Measurements from ENCODE around the gene BNC2. TPM values are rescaled to one million over a fixed set of nuclear protein-coding genes. Genes with fewer than 3 reads are reported as not detected.

The BNC2 gene
- total RNA-seq, 2 experiments from 2014 or later: not detected

- TF ChIP-seq EZH2phosphoT487 (IDR thresholded peaks at IDR 0.05; ENCODE audit: borderline replicate concordance, low read depth, low read length) (no peak), CTCF (conservative IDR thresholded peaks at IDR 0.05; ENCODE audit: low read length) (no peak)
Measured at GRCh38 chr9:16475996-16476395, 394.5 kb downstream of the BNC2 start.

GRCh38 chr9:16475257-16475656, 395.2 kb downstream of the BNC2 start:
- ChIA-PET CTCF (ENCODE audit: unreplicated experiment) (no interaction called here), POLR2A (no interaction called here)
- no TSS peak for BruUV-seq (replicated peaks)
- H3K4me3 ChIP-seq (ENCODE audit: low read depth, low read length, poor library complexity, severe bottlenecking): no peak overlapping the region
- H3K9me2 ChIP-seq (ENCODE audit: insufficient read depth, low read length): no peaks in the 10 kb centered on the region
- no peaks in the 10 kb centered on the region for H3K79me2 ChIP-seq (ENCODE audit: insufficient read depth, low read depth, low read length)
- H3K4me2 ChIP-seq (ENCODE audit: low read length): no peak overlapping the region
- no peaks in the 10 kb centered on the region for H3K36me3 ChIP-seq (ENCODE audit: insufficient read depth, low read length)
- TF ChIP-seq EZH2phosphoT487 (IDR thresholded peaks at IDR 0.05; ENCODE audit: borderline replicate concordance, low read depth, low read length) (no peak), CTCF (conservative IDR thresholded peaks at IDR 0.05; ENCODE audit: low read length) (no peak)
- H2AFZ ChIP-seq (ENCODE audit: low read length): no peak overlapping the region
- H3K9me3 ChIP-seq (ENCODE audit: low read length): no peaks in the 10 kb centered on the region
- intact Hi-C loops (cut with micrococcal nuclease; ENCODE audit: unreplicated experiment): no loop called here
- H3K4me1 ChIP-seq (ENCODE audit: insufficient read depth, low read length, poor library complexity, severe bottlenecking): no peaks in the 10 kb centered on the region
- no peaks in the 10 kb centered on the region for H4K20me1 ChIP-seq (ENCODE audit: insufficient read depth, low read length)
- no peak for DNase-seq (ENCODE audit: low spot score)
- H3K27ac ChIP-seq (ENCODE audit: low read depth, low read length, poor library complexity, severe bottlenecking): no peak overlapping the region

More at GRCh38 chr9:16475996-16476395, 394.5 kb downstream of the BNC2 start:
- Histone ChIP-seq H3K4me3 (ENCODE audit: low read depth, low read length, poor library complexity, severe bottlenecking) (no peak overlapping the region), H3K9me3 (ENCODE audit: low read length) (no peaks in the 10 kb centered on the region), H3K27ac (ENCODE audit: low read depth, low read length, poor library complexity, severe bottlenecking) (no peak overlapping the region), H3K9me2 (ENCODE audit: insufficient read depth, low read length) (no peaks in the 10 kb centered on the region), H3K79me2 (ENCODE audit: insufficient read depth, low read depth, low read length) (no peaks in the 10 kb centered on the region), H3K4me2 (ENCODE audit: low read length) (no peak overlapping the region), H2AFZ (ENCODE audit: low read length) (no peak overlapping the region), H3K4me1 (ENCODE audit: insufficient read depth, low read length, poor library complexity, severe bottlenecking) (no peaks in the 10 kb centered on the region), H4K20me1 (ENCODE audit: insufficient read depth, low read length) (no peaks in the 10 kb centered on the region), H3K36me3 (ENCODE audit: insufficient read depth, low read length) (no peaks in the 10 kb centered on the region)
- ChIA-PET CTCF (ENCODE audit: unreplicated experiment) (no interaction called here), POLR2A (interaction anchor here (0.6 kb wide), 1 partner anchor 8 kb away, joined by 3 read pairs; no protein-coding TSS in a partner anchor)
- intact Hi-C loops (cut with micrococcal nuclease; ENCODE audit: unreplicated experiment): no loop called here
- BruUV-seq (replicated peaks): no TSS peak
- no peak for DNase-seq (ENCODE audit: low spot score)

GRCh38 chr9:16469184-16469583, 401.3 kb downstream of the BNC2 start:
- ChIA-PET CTCF (ENCODE audit: unreplicated experiment) (no interaction called here), POLR2A (no interaction called here)
- Histone ChIP-seq H3K36me3 (ENCODE audit: insufficient read depth, low read length) (no peaks in the 10 kb centered on the region), H3K9me2 (ENCODE audit: insufficient read depth, low read length) (no peaks in the 10 kb centered on the region), H3K4me3 (ENCODE audit: low read depth, low read length, poor library complexity, severe bottlenecking) (no peak overlapping the region), H3K4me2 (ENCODE audit: low read length) (no peak overlapping the region), H3K4me1 (ENCODE audit: insufficient read depth, low read length, poor library complexity, severe bottlenecking) (no peaks in the 10 kb centered on the region), H3K79me2 (ENCODE audit: insufficient read depth, low read depth, low read length) (no peaks in the 10 kb centered on the region), H3K9me3 (ENCODE audit: low read length) (no peaks in the 10 kb centered on the region), H3K27ac (ENCODE audit: low read depth, low read length, poor library complexity, severe bottlenecking) (no peak overlapping the region), H2AFZ (ENCODE audit: low read length) (no peak overlapping the region), H4K20me1 (ENCODE audit: insufficient read depth, low read length) (no peaks in the 10 kb centered on the region)
- no TSS peak for BruUV-seq (replicated peaks)
- no peak for TF ChIP-seq CTCF (conservative IDR thresholded peaks at IDR 0.05; ENCODE audit: low read length)
- TF ChIP-seq EZH2phosphoT487 (IDR thresholded peaks at IDR 0.05; ENCODE audit: borderline replicate concordance, low read depth, low read length): no peak
- no peak for DNase-seq (ENCODE audit: low spot score)
- intact Hi-C loops (cut with micrococcal nuclease; ENCODE audit: unreplicated experiment): no loop called here

Data from OCI-LY7 (cell line).